H1 (cell line): ENCODE results near the gene PTPN21. TPM values are rescaled to one million over a fixed set of nuclear protein-coding genes. Genes with fewer than 3 reads are reported as not detected.

ENCODE experiments used
- CTCF ChIA-PET: fragments of 300-600 bp; sonication (Branson Sonifier 250); formaldehyde crosslinking; loops from one replicate; lab custom pipeline; 2021; ENCODE audit not compliant: partially characterized antibody; lab: Charles Lee
- POLR2A ChIA-PET: fragments of 300-600 bp; sonication (Branson Sonifier 250); formaldehyde crosslinking; loops from one replicate; lab custom pipeline; 2021; ENCODE audit warnings: inconsistent platforms; ENCODE audit not compliant: partially characterized antibody; lab: Charles Lee
- DNase-seq, 2 experiments: peaks; one replicate each; pipeline versions ENCODE4 v3.0.0 to v3.0.0-alpha.2; 2010 to 2022; ENCODE audit warnings: low spot score in 2 of 2, low read depth in 1 of 2, mixed read lengths in 1 of 2
- FAIRE-seq: peaks from 2 replicates; lab custom pipeline; 2011; peaks lifted over from hg19 to GRCh38; lab: Jason Lieb, UNC
- H2AFZ ChIP-seq: 2 replicates; pipeline ENCODE4 v1.8.1; 2012; ENCODE audit warnings: low read length, inconsistent platforms
- H2AK5ac ChIP-seq: 2 replicates; pipeline ENCODE4 v1.6.1; 2013; ENCODE audit warnings: low read depth, low read length
- H2BK120ac ChIP-seq: replicated peaks from 2 replicates; pipeline ENCODE3; 2013; ENCODE audit warnings: low read depth, low read length, inconsistent platforms
- H2BK12ac ChIP-seq: 2 replicates; pipeline ENCODE4 v1.6.1; 2013; ENCODE audit warnings: low read depth, low read length
- H2BK15ac ChIP-seq: 2 replicates; pipeline ENCODE4 v1.6.1; 2013; ENCODE audit warnings: low read length
- H2BK20ac ChIP-seq: 2 replicates; pipeline ENCODE4 v1.6.1; 2013; ENCODE audit warnings: low read length
- H2BK5ac ChIP-seq: 2 replicates; pipeline ENCODE4 v1.6.1; 2013; ENCODE audit warnings: low read depth, low read length
- H3K14ac ChIP-seq: 2 replicates; pipeline ENCODE4 v1.6.1; 2013; ENCODE audit warnings: inconsistent platforms; ENCODE audit not compliant: insufficient read length
- H3K18ac ChIP-seq: 2 replicates; pipeline ENCODE4 v1.6.1; 2013; ENCODE audit warnings: low read length; ENCODE audit errors: extremely low read depth
- H3K23ac ChIP-seq: 2 replicates; pipeline ENCODE4 v1.6.1; 2013; ENCODE audit warnings: inconsistent platforms; ENCODE audit not compliant: insufficient read length
- H3K23me2 ChIP-seq: 2 replicates; pipeline ENCODE4 v1.6.1; 2013; ENCODE audit warnings: low read depth, low read length
- H3K27ac ChIP-seq: 2 replicates; pipeline ENCODE4 v1.6.1; 2011; ENCODE audit warnings: low read depth, low read length, inconsistent platforms
- H3K27me3 ChIP-seq, 4 experiments: replicated peaks in 1 of 4; 1 replicate in 1 of 4; 2 replicates in 3 of 4; pipeline versions ENCODE4 v1.6.1 to v1.8.1; 2011 to 2013; ENCODE audit warnings: low read length in 3 of 4, mild to moderate bottlenecking in 3 of 4, inconsistent platforms in 2 of 4, mixed read lengths in 2 of 4, moderate library complexity in 1 of 4; ENCODE audit not compliant: control insufficient read depth in 3 of 4, insufficient read depth in 3 of 4; ENCODE audit errors: extremely low read depth in 1 of 4
- H3K36me3 ChIP-seq, 4 experiments: 2 replicates each; pipeline versions ENCODE4 v1.6.1 to v1.8.1; 2011 to 2013; ENCODE audit warnings: mild to moderate bottlenecking in 4 of 4, low read length in 3 of 4, moderate library complexity in 2 of 4, control low read depth in 1 of 4, inconsistent platforms in 1 of 4; ENCODE audit not compliant: insufficient read depth in 4 of 4, control insufficient read depth in 2 of 4
- H3K4ac ChIP-seq: replicated peaks from 2 replicates; pipeline ENCODE3; 2013; ENCODE audit warnings: low read length, low read depth, mixed read lengths, inconsistent platforms; ENCODE audit not compliant: insufficient read length
- H3K4me1 ChIP-seq, 4 experiments: replicated peaks in 1 of 4; 1 replicate in 1 of 4; 2 replicates in 3 of 4; pipeline versions ENCODE4 v1.6.1 to v1.8.1; 2011 to 2013; ENCODE audit warnings: low read length in 3 of 4, inconsistent platforms in 2 of 4, mixed read lengths in 1 of 4; ENCODE audit not compliant: insufficient read depth in 4 of 4, control insufficient read depth in 3 of 4
- H3K4me2 ChIP-seq, 2 experiments: 2 replicates each; pipeline versions ENCODE4 v1.6.1 to v1.8.1; 2011 to 2013; ENCODE audit warnings: low read depth in 2 of 2, low read length in 2 of 2, control low read depth in 1 of 2, inconsistent platforms in 1 of 2, mild to moderate bottlenecking in 1 of 2; ENCODE audit not compliant: insufficient read depth in 1 of 2
- H3K4me3 ChIP-seq, 4 experiments: fragments of 200-600, 300-600 bp in 1 of 4; sonication (generic), shearing (Covaris generic), sonication (Bioruptor Twin) in 1 of 4; 2 replicates each; pipeline versions ENCODE4 v1.5.1 to v1.8.1; 2011 to 2016; ENCODE audit warnings: low read length in 4 of 4, low read depth in 3 of 4, control low read depth in 2 of 4, inconsistent platforms in 2 of 4, mild to moderate bottlenecking in 2 of 4, mixed read lengths in 1 of 4, moderate library complexity in 1 of 4; ENCODE audit not compliant: insufficient read depth in 2 of 4; ENCODE audit errors: extremely low read depth in 1 of 4
- H3K56ac ChIP-seq: replicated peaks from 2 replicates; pipeline ENCODE3; 2013; ENCODE audit warnings: low read depth, mild to moderate bottlenecking, mixed read lengths, low read length, inconsistent platforms; ENCODE audit not compliant: insufficient read length
- H3K79me1 ChIP-seq: 2 replicates; pipeline ENCODE4 v1.6.1; 2013; ENCODE audit warnings: low read depth, low read length, control low read depth
- H3K79me2 ChIP-seq, 2 experiments: 2 replicates each; pipeline versions ENCODE4 v1.6.1 to v1.8.1; 2012 to 2013; ENCODE audit warnings: low read length in 2 of 2, mild to moderate bottlenecking in 2 of 2, inconsistent platforms in 1 of 2; ENCODE audit not compliant: insufficient read depth in 2 of 2, control insufficient read depth in 1 of 2
- H3K9ac ChIP-seq, 4 experiments: replicated peaks in 1 of 4; 1 replicate in 1 of 4; 2 replicates in 3 of 4; pipeline versions ENCODE4 v1.6.1 to v1.8.1; 2011 to 2013; ENCODE audit warnings: low read depth in 3 of 4, low read length in 3 of 4, control low read depth in 2 of 4, mild to moderate bottlenecking in 2 of 4, moderate library complexity in 2 of 4, inconsistent platforms in 1 of 4; ENCODE audit errors: extremely low read depth in 1 of 4
- H3K9me3 ChIP-seq, 2 experiments: 2 replicates each; pipeline versions ENCODE4 v1.6.1 to v1.8.1; 2012 to 2013; ENCODE audit warnings: mild to moderate bottlenecking in 2 of 2, moderate library complexity in 2 of 2, control low read depth in 1 of 2, inconsistent platforms in 1 of 2, low read depth in 1 of 2, low read length in 1 of 2, mixed read lengths in 1 of 2; ENCODE audit not compliant: insufficient read depth in 2 of 2
- H4K20me1 ChIP-seq, 2 experiments: replicated peaks in 1 of 2; 2 replicates each; pipeline versions ENCODE3 to v1.8.1; 2011 to 2013; ENCODE audit warnings: inconsistent platforms in 2 of 2, low read length in 2 of 2, mild to moderate bottlenecking in 1 of 2; ENCODE audit not compliant: insufficient read depth in 2 of 2, control insufficient read depth in 1 of 2
- H4K5ac ChIP-seq: 2 replicates; pipeline ENCODE4 v1.6.1; 2013; ENCODE audit warnings: low read length, low read depth, mixed read lengths, inconsistent platforms; ENCODE audit not compliant: insufficient read length
- H4K8ac ChIP-seq: 2 replicates; pipeline ENCODE4 v1.8.0; 2013; ENCODE audit warnings: mild to moderate bottlenecking, moderate library complexity, low read length, inconsistent platforms; ENCODE audit not compliant: insufficient read depth; ENCODE audit errors: extremely low read depth
- H4K91ac ChIP-seq: replicated peaks from 2 replicates; pipeline ENCODE3; 2013; ENCODE audit warnings: low read length, mixed read lengths, inconsistent platforms; ENCODE audit not compliant: insufficient read length
- ASH2L ChIP-seq: fragments of 200-600, 300-600 bp; sonication (generic); IDR thresholded peaks from one replicate; pipeline ENCODE4 v1.7.1; 2017; ENCODE audit warnings: low read length
- CHD2 ChIP-seq: IDR thresholded peaks from 2 replicates; pipeline ENCODE4 v1.6.1; 2012; ENCODE audit warnings: low read length, improper control_type of control experiment
- JUND ChIP-seq: IDR thresholded peaks from 2 replicates; pipeline ENCODE4 v1.6.1; 2011; ENCODE audit warnings: mild to moderate bottlenecking, improper control_type of control experiment, low read length
- MAFK ChIP-seq: IDR thresholded peaks from 2 replicates; pipeline ENCODE4 v1.6.1; 2012; ENCODE audit warnings: low read depth, mild to moderate bottlenecking, improper control_type of control experiment, low read length
- RBBP5 ChIP-seq: IDR thresholded peaks from 2 replicates; pipeline ENCODE4 v1.7.1; 2012; ENCODE audit warnings: low read depth, mild to moderate bottlenecking, inconsistent platforms, low read length, moderate library complexity, borderline replicate concordance
- RNF2 ChIP-seq: fragments of 200-900, 300-1000 bp; sonication (generic); IDR thresholded peaks from 2 replicates; pipeline ENCODE4 v1.7.1; 2016; ENCODE audit warnings: borderline replicate concordance, low read depth, mild to moderate bottlenecking, antibody characterized with exemption, low read length; ENCODE audit not compliant: poor library complexity, severe bottlenecking; ENCODE audit errors: missing control alignments
- SAP30 ChIP-seq: fragments of 300-600 bp; sonication (generic); IDR thresholded peaks from 2 replicates; pipeline ENCODE4 v1.7.1; 2012; ENCODE audit warnings: low read length, moderate library complexity, mild to moderate bottlenecking, inconsistent platforms; ENCODE audit not compliant: insufficient read depth, insufficient replicate concordance
- SIX5 ChIP-seq: IDR thresholded peaks from 2 replicates; pipeline ENCODE4 v1.6.1; 2011; ENCODE audit warnings: mild to moderate bottlenecking, low read depth, low read length
- TAF7 ChIP-seq: optimal IDR thresholded peaks from 2 replicates; pipeline ENCODE3; 2011; ENCODE audit warnings: low read depth, mild to moderate bottlenecking, inconsistent platforms, low read length, moderate library complexity, borderline replicate concordance
- WGBS, 2 experiments: shearing (Covaris generic) in 1 of 2; methylation state at CpG; one replicate each; pipeline versions ENCODE4 v1.1.6 to v1.1.7; 2013 to 2015; ENCODE audit warnings: low lambda C conversion rate in 2 of 2, mixed read lengths in 2 of 2, inconsistent platforms in 1 of 2, low coverage in 1 of 2, missing lambda C conversion rate in 1 of 2; ENCODE audit not compliant: insufficient replicate concordance in 2 of 2, insufficient coverage in 1 of 2, insufficient read length in 1 of 2; ENCODE audit errors: extremely low coverage in 1 of 2, missing lambda C conversion rate in 1 of 2; 5-methylcytosine and 5-hydroxymethylcytosine counted together
- polyA plus RNA-seq, 7 experiments: library from polyadenylated mRNA; depleted of rRNA in 3 of 7; stranded (reverse) in 5 of 7; unstranded in 2 of 7; fragments of >200 nt in 5 of 7; fragments of 200-250 nt in 2 of 7; gene quantifications; 1 replicate in 5 of 7; 2 replicates in 1 of 7; 4 replicates in 1 of 7; pipeline versions ENCODE4 v1.2.1 to v1.2.3, GENCODE V29; 2011 to 2013; ENCODE audit warnings: missing spikeins in 2 of 7, mixed read lengths in 2 of 7
- total RNA-seq: library from RNA; stranded (reverse); fragmentation: NEBNext Ultra II Directional; extraction: Animal tissue kit (Norgen Biotek cat#: 25700); gene quantifications from 2 replicates; pipeline ENCODE4 v1.2.1, GENCODE V29; 2021
- TF ChIP-seq, protein P1 (sequence below), 3 experiments: IDR thresholded peaks; 1 replicate in 2 of 3; 2 replicates in 1 of 3; pipeline versions ENCODE4 v1.5.1 to v1.6.1; 2011; ENCODE audit warnings: low read length in 3 of 3, mild to moderate bottlenecking in 3 of 3, inconsistent platforms in 2 of 3, low read depth in 1 of 3, moderate library complexity in 1 of 3; ENCODE audit not compliant: insufficient read depth in 1 of 3; ENCODE audit errors: control extremely low read depth in 1 of 3

The PTPN21 gene
- total and polyA plus RNA-seq, 2 of the 8 experiments (the other 6 are each of a cell fraction or from before 2014, with no cell fraction given): 6.5 to 16.1 TPM

DNA sequence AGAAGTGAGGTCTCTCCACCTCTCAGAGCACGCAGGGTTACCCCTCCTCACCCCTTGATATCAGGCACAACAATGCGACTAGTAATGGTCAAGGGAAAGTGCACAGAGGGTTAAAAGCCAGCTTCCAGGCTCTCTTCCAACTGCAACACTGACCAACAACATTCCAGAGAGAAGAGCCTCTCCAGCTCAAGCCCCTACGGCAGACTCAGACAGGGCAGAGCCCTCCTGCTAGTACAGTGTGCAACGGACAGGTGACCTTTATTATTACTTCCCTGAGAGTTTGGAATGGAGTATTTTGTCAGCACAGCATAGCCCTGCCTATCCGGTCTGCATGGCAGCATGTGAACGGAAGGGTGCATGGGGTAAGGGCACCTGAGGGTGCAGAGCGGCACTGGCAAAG lies 73.0 kb downstream of the PTPN21 start:
- Histone ChIP-seq H2BK5ac (peak overlapping the region; percentile 88; the same call in 1 of the 2 replicates), H2AK5ac (peak overlapping the region; percentile 90; the same call in 1 of the 2 replicates), H3K79me2 (no peaks in the 10 kb centered on the region), H3K4ac (peak overlapping the region; percentile 93), H4K91ac (peak overlapping the region; percentile 98), H3K4me3 (no peak overlapping the region), H3K9ac (no peak overlapping the region), H3K23me2 (no peaks in the 10 kb centered on the region; the same call in 1 of the 2 replicates), H4K8ac (no peak overlapping the region; the same call in 1 of the 2 replicates), H2BK120ac (peak overlapping the region; percentile 95), H3K4me2 (peak overlapping the region in 1 of 2 experiments; percentile 9; a peak in 1 of 4 replicates), H3K9me3 (no peaks in the 10 kb centered on the region), H2BK15ac (0 out of 2 replicates have a peak overlapping the region, but pooled peaks have one; percentile 88), H3K14ac (peak overlapping the region; percentile 83), H2AFZ (no peak overlapping the region), H2BK20ac (peak overlapping the region; percentile 98; the same call in 1 of the 2 replicates), H3K79me1 (no peaks in the 10 kb centered on the region), H3K36me3 (peaks cover 2 to 20% (median 11%) of the 10 kb centered on the region in 4 experiments; a peak in 7 of 8 replicates), H4K20me1 (no peaks in the 10 kb centered on the region), H3K23ac (no peak overlapping the region), H3K27ac (0 out of 2 replicates have a peak overlapping the region, but pooled peaks have one; percentile 15), H3K18ac (peak overlapping the region; percentile 86), H3K4me1 (peaks cover 6 to 21% (median 13%) of the 10 kb centered on the region in 4 experiments; a peak in 6 of 7 replicates), H3K27me3 (no peaks in the 10 kb centered on the region), H2BK12ac (peak overlapping the region; percentile 71; the same call in 1 of the 2 replicates), H4K5ac (peak overlapping the region; percentile 22), H3K56ac (no peak overlapping the region)
- ChIA-PET POLR2A (interaction anchor here (0.9 to 1.6 kb wide), 2 partner anchors 12 to 17 kb away, joined by 3 to 4 read pairs; no protein-coding TSS in a partner anchor), CTCF (interaction anchor here (0.8 to 3.6 kb wide), 6 partner anchors 11 to 468 kb away, joined by 3 to 19 read pairs (median 4); no protein-coding TSS in a partner anchor)
- DNase-seq (no peak), FAIRE-seq (no peak)
- 91% methylated on average over 7 of the region's 7 CpGs; no CpG with 5 or more reads in 1 of the 2 experiments for WGBS, 2 experiments
- TF ChIP-seq RNF2: no peak
- TF ChIP-seq, protein P1, sequence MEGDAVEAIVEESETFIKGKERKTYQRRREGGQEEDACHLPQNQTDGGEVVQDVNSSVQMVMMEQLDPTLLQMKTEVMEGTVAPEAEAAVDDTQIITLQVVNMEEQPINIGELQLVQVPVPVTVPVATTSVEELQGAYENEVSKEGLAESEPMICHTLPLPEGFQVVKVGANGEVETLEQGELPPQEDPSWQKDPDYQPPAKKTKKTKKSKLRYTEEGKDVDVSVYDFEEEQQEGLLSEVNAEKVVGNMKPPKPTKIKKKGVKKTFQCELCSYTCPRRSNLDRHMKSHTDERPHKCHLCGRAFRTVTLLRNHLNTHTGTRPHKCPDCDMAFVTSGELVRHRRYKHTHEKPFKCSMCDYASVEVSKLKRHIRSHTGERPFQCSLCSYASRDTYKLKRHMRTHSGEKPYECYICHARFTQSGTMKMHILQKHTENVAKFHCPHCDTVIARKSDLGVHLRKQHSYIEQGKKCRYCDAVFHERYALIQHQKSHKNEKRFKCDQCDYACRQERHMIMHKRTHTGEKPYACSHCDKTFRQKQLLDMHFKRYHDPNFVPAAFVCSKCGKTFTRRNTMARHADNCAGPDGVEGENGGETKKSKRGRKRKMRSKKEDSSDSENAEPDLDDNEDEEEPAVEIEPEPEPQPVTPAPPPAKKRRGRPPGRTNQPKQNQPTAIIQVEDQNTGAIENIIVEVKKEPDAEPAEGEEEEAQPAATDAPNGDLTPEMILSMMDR (IDR thresholded peaks at IDR 0.05; ENCODE audit: control extremely low read depth in 1 of 3, insufficient read depth in 1 of 3, low read depth in 1 of 3, low read length in 3 of 3): no peak
- no peak for TF ChIP-seq RBBP5
- no peak for TF ChIP-seq CHD2
- TF ChIP-seq ASH2L: no peak
- no peak for TF ChIP-seq SAP30
- TF ChIP-seq SIX5: no peak
- no peak for TF ChIP-seq MAFK
- TF ChIP-seq TAF7: no peak
- TF ChIP-seq JUND: no peak
